Panc1 (cell line): ENCODE measurements around the gene ZC3H18.

Experiments used
- CTCF ChIP-seq: fragments of 450-650 bp; IDR thresholded peaks from 2 replicates; pipeline ENCODE4 v1.5.1; 2017; ENCODE audit warnings: mild to moderate bottlenecking
- POLR2AphosphoS5 ChIP-seq: IDR thresholded peaks from 2 replicates; pipeline ENCODE4 v1.6.1; 2012; ENCODE audit warnings: mild to moderate bottlenecking, low read depth, low read length, moderate library complexity
- REST ChIP-seq, 2 experiments: IDR thresholded peaks; 2 replicates each; pipeline ENCODE4 v1.6.1; 2011 to 2012; ENCODE audit warnings: low read depth in 2 of 2, control low read depth in 1 of 2, low read length in 1 of 2, mild to moderate bottlenecking in 1 of 2, moderate library complexity in 1 of 2; ENCODE audit not compliant: insufficient read depth in 1 of 2
- SIN3A ChIP-seq: IDR thresholded peaks from 2 replicates; pipeline ENCODE4 v1.6.1; 2012; ENCODE audit warnings: low read depth, mild to moderate bottlenecking, low read length, moderate library complexity, borderline replicate concordance; ENCODE audit not compliant: insufficient read depth

GRCh38 chr16:88528902-88529318 lies 41.3 kb upstream of the ZC3H18 start:
- no peak for TF ChIP-seq POLR2AphosphoS5
- TF ChIP-seq CTCF = no peak
- TF ChIP-seq REST (IDR thresholded peaks at IDR 0.05; ENCODE audit: insufficient read depth in 1 of 2, low read depth in 2 of 2, low read length in 1 of 2) = no peak
- no peak for TF ChIP-seq SIN3A
